ENCODE measurements around the gene STIM2.
"Not testable (repeated sequence)": the region's sequence is repeated elsewhere in the genome, so short reads cannot be mapped to it uniquely, and the experiment has no call there.

STIM2 gene

DNA sequence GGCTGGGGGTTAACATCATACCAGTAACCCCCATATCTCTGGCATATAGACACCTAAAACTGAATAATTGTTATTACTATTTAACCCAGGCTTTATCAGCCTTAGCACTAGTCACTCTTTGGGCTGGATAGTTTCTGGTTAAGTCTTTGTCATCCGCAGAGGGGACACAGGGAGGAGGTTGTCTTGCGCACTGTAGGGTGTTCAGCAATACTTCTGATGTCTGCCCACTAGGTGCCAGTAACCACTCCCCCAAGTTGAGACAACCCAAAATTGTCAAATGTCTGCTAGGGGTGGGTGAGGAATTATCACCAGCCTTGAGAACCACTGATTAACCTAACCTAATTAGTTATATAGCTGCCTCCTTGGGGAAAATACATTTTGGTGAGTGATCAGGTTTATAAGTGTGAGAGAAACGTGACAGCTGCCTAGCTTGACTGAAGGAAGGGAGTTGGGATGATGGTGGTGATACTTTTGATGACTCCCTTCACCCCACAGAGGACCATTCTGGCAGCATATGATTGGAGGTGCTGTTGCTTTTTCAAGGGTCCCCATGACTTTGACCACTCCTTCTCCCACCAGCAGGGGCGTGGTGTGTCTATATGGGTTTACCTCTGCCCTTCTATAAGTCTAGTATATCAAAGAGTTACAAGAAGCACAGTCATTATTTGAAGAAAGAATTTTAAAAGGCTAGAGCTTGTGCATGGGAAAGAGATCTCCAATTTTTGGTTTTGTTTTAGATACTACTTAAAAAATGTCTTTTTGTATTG lies 140.9 kb downstream of the STIM2 start:
- DNase-seq (ENCODE audit: low read depth) = no peak

DNA sequence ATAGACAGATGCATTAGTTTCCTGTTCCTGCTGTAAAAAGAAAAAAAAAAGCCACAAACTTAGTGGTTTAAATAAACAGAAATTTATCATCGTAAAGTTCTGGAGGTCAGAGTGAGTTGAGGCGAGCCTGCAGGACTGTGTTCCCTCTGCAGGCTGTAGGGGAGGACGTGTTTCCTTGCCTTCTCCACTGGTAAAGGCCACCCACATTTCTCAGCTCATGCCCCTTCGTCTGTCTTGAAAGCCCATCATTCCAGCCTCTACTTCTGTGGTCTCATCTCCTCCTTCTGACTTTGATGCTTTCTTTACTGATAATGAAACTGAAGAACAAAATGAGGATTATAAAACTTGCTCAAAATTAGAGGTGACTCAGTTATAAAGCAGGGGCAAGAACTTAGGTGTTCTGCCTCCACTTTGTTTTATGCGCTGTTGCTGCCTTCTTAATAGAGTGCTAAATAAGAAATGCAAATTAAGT lies 143.0 kb downstream of the STIM2 start:
- peak; percentile 58 for DNase-seq (ENCODE audit: low read depth)

DNA sequence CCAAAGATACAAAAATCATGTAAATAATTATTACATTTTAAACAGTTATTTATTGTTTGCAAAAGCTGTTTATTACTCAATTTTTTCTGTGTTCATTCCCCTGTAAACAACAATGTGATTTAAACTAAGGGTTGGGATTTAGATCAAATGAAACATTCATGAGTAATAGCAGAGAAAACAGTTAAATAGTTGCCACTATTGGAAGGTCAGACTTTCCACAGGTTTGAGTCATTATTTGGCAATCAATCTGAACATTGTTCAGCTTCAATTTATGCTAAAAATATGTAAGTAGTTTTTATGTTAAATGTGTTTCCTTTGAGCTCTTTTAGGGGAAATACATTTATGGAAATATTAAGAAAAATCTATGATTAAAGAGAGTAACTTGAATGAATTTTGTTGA lies 144.9 kb downstream of the STIM2 start:
- DNase-seq (ENCODE audit: low read depth) = peak; percentile 85

DNA sequence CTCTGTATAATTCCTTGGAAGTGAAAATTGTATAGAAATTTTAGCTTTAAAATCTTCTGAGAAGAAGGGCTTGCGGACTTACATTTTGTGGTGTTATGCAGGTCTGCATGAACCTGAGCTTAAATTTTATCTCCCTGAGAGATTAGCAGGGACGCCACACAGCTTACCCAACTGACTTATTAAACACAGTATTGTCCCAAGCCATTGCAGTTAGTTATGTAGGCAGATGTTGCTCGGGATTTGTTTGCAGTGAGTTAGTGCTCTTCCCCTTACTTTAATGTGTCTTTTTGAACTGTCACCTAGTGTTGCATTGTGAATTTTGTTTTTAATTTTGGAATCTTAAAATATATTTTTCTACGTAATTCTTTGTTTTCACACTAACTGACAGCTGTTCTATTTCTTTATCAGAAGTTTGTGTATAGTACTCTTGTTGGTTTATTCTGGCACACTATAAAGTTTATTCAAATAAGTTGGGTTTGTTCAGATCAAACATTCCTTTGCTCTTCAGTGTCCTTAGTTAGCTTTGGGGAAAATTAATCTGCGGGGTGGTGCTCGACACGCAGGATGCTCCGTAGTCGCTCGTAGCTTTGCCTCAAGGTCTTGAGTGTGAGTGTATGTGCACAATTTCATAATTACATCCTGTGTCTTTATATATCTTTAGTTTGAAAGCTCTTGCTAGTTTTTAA lies 145.4 kb downstream of the STIM2 start:
- DNase-seq (ENCODE audit: low read depth) = peak; percentile 24

DNA sequence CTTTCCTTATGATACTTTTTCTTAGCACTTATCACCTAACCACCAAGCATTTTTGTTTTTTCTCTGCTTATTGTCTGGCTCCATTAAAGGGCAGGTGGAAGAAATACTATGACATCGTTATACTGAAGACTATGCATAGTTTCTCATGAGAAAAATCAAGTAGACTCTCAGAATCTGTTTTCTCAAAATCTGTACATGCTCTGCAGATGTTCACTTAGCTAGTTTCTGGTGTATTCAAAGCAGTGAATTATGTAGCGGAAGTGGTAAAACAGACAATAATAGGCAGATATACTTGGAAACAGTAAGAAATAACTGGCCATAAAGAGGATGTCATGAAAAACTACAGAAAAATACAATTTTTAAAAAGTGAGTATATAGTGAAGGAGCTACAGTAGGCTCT lies 146.0 kb downstream of the STIM2 start:
- no peak for DNase-seq (ENCODE audit: low read depth)

DNA sequence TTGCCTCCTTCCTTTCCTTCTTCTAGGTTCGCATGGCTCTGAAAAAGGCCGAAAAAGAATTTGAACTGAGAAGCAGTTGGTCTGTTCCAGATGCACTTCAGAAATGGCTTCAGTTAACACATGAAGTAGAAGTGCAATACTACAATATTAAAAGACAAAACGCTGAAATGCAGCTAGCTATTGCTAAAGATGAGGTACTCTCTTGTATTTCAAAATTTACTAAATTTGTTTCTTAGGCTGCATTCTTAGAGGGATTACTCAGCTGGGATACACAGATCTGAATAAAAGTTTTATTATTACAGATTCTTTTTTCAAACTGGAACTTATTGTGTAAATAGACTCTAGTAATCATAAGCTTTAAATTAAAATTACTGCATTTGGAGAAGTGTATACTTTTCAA lies 146.9 kb downstream of the STIM2 start:
- DNase-seq (ENCODE audit: low read depth) = peak; percentile 20

DNA sequence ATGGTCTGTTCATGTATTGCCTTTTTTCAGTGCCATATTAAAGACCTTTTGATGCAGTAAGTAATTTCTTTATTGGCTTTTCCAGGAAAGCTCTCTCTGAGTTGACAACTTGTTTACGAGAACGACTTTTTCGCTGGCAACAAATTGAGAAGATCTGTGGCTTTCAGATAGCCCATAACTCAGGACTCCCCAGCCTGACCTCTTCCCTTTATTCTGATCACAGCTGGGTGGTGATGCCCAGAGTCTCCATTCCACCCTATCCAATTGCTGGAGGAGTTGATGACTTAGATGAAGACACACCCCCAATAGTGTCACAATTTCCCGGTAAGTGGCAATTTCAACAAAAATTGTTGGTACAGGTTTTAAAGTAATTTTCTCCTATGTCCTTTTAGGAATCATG lies 148.0 kb downstream of the STIM2 start:
- no peak for DNase-seq (ENCODE audit: low read depth)

DNA sequence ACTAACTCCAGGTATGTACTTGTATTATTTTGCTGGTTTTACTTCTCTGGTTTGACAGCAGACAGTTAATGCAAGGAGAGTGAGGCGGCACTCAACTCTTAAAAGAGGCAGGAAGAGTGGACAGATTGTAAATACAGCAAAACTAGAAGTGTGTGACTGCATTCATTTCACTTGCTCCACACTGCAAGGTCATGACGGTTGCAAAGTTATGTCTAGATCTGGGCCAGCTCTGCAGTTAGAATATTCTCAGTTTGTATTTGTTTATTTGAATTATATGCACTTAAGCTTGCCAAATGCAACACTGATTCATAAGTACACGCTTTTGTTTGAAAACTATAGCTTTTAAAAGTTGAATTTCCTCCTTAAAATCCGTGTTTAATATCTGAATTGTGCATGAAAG lies 148.9 kb downstream of the STIM2 start:
- DNase-seq (ENCODE audit: low read depth) = no peak

DNA sequence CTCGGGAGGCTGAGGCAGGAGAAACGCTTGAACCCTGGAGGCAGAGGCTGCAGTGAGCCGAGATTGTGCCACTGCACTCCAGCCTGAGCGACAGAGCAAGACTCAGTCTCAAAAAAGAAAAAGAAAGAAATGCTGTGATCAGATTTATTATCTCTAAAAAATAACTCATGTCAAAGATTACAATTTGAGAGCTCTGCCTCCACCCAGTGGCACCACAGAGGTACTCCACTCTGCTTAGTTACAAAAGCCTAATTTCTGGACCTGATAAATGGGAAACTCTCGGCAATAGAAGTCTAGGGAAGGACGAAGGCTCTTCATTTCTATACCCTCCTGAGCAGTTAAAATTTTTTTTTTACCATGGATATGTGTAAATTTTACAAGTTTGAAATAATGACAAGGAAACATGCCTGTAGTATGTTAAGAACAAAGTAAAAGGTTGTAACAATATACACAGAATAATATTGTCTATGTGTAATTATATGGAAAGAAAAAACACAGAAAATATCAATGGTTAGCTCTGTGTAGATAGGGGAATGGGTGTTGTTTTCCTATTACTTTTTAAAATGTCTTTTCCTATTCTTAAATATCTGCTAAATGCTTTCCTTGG lies 149.8 kb downstream of the STIM2 start:
- peak; percentile 76 for DNase-seq (ENCODE audit: low read depth)

DNA sequence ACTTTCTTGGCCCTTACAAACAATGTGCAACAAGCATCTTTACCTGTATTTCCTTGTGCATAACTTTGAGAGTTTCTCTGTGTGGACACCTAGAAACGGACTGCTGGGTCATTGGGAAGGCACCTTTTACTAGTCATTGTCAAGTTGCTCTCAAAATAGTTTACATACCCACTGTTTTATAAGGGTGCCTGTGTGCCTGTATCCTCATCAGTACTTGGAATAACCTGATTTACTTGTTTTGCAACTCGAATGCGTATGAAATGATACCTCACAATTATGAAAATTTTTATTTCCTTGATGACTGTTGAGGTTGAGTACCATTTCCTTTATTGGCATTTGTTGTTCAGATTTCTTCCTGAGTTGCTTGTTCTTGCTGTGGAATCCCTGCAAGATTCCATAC lies 150.8 kb downstream of the STIM2 start:
- DNase-seq (ENCODE audit: low read depth) = no peak

DNA sequence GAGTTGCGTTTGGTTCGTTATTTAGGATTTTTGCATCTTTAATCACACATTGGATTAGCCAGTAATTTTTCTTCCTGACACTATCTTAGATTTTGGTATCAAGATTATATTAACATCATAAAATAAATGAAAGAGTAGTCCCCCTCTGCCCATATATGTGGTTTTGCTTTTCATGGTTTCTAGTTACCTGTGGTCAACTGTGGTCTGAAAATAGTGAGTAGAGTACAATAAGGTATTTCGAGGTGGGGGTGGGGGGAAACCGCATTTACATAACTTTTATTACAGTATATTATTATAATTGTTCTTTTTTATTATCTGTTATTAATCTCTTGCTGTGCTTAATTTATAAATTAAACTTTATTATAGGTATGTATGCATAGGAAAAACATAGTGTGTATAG lies 152.4 kb downstream of the STIM2 start:
- no peak for DNase-seq (ENCODE audit: low read depth)

DNA sequence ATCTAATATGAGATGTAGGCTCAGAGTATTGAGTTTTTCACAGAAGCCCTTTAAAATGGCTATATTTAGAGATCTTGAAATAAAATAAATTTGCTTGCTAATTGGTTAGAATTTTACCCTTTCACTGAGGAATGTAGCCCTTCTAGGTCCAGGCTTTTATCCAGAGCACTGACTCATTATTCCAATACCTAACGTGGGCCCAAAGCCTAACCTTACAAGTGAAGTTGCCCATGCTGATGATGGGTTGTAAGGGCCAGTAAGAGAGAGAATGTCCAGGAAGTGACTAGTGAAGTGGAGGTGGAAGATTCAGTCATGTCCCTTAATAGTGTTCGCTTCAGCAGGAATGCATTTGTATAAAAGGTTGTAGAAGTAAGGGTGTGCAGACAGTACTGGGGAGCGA lies 155.9 kb downstream of the STIM2 start:
- DNase-seq (ENCODE audit: low read depth) = no peak

DNA sequence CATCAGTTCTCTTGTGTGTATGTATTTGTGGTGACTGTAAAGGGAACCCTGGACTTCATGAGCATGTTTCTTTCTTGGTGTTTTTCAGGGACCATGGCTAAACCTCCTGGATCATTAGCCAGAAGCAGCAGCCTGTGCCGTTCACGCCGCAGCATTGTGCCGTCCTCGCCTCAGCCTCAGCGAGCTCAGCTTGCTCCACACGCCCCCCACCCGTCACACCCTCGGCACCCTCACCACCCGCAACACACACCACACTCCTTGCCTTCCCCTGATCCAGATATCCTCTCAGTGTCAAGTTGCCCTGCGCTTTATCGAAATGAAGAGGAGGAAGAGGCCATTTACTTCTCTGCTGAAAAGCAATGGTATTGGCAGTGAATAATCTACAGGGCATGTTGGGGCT lies 157.0 kb downstream of the STIM2 start:
- DNase-seq (ENCODE audit: low read depth) = no peak

DNA sequence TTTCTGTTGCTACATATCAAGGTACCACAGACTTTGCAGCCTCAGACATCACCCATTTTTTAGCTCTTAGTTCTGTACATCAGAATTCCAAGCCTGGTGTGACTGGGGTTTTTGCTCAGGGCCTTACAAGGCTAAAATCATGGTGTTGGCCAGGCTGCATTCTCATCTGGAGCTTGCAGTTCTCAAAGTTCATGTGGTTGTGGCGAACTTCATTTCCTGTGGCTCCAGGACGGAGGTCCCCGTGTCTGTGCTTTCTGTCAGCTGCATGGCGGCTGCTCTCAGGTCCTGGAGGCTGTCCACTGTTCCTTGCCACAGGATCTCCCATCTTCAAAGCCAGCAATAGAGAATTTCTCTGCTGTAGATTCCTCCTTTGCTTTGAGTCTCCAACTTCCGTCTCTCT lies 157.4 kb downstream of the STIM2 start:
- no peak for DNase-seq (ENCODE audit: low read depth)

DNA sequence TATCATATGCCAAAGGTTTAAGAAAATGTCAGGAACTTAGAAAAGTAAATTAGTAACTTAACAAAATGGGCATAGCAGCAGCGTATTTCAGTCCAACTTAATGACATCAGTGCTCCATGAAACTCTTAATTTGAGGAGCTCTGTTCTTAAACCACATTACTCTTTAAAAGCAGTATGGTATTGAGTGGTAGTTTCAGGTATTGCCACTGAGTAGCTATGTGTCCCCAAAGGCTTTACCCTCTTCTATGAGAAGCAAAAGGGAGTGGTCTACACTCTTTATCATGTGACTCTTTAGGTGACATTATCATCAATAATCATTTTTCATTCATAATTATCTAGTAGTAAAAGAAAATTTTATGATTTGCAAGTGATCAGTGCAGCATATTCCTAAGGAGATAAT lies 158.3 kb downstream of the STIM2 start:
- no peak for DNase-seq (ENCODE audit: low read depth)

DNA sequence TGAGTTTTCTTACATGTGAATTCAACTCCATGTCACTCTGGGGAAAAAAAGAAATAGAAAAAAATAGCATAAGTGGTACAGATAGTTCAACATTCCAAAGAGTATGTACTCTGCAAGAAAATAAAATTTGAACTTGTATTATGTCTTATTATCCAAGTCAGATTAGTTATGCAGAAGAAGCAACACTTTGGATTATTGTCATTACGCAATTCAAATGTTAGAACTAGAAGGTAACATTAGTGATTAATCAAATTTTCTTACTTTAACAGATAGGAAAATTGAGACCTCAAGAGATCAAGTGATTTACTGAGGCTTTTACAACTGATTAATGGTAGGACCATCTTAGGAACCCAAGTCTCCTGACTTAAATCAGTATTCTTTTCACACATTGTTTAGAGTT lies 159.1 kb downstream of the STIM2 start:
- no peak for DNase-seq (ENCODE audit: low read depth)

DNA sequence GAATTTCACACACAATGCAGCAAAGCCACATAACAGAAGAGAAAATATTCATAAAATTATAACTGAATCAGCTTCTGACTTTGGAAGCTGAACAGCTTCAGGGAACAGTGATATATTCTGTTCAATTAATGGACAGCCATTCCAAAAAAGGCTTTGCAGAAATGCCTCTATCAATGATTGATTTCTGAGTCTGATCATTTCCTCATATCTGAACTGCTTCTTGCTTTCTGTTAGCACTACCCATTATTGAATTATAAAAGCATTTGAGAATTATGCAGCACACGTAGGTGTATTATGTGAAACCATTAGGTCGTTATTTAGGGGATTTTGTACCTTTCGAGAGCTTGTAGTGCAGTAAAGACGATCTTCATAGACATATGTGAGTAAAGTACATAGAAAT lies 159.6 kb downstream of the STIM2 start:
- DNase-seq (ENCODE audit: low read depth) = no peak

DNA sequence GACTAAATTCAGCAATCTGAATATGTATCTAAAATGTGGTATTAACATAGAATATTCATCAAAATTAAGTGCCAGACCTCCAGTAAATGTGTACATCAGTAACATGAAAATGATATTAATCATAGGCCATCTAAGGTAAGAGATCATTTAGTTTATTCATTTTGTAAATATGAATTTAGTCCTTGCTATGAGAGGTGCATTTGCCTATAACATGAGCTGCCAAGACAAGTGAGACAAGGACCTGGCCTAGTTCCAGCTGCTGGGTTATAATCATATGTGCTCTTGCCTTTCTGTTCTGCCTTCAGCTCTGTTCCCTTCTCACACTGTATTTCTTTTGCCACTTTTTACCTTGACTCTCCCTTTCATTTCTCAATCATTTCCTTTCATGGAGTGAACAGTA lies 160.0 kb downstream of the STIM2 start:
- DNase-seq (ENCODE audit: low read depth) = no peak

DNA sequence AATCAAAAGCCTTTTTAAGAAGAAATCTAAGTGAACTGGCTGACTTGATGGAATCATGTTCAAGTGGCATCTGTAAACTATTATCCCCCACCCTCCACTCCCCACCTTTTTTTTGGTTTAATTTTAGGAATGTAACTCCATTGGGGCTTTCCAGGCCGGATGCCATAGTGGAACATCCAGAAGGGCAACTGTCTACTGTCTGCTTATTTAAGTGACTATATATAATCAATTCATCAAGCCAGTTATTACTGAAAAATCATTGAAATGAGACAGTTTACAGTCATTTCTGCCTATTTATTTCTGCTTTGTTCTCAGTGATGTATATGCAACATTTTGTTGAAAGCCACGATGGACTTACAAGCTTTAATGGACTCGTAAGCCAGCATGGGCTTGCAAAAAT lies 162.3 kb downstream of the STIM2 start:
- DNase-seq (ENCODE audit: low read depth) = no peak

DNA sequence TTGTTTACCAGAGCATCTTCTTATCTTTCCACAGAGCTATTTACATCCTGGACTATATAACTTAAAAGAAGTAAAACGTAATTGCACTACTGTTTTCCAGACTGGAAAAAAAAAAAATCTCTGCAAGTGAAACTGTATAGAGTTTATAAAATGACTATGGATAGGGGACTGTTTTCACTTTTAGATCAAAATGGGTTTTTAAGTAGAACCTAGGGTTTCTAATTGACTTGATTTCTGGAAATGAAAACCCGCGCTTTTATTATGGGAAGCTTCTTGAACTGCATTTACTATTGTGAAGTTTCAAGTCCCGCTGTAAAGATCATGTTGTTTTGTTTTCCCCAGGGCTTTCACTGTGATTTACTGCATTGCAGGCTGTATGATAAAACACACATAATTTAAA lies 162.7 kb downstream of the STIM2 start:
- DNase-seq (ENCODE audit: low read depth) = no peak

DNA sequence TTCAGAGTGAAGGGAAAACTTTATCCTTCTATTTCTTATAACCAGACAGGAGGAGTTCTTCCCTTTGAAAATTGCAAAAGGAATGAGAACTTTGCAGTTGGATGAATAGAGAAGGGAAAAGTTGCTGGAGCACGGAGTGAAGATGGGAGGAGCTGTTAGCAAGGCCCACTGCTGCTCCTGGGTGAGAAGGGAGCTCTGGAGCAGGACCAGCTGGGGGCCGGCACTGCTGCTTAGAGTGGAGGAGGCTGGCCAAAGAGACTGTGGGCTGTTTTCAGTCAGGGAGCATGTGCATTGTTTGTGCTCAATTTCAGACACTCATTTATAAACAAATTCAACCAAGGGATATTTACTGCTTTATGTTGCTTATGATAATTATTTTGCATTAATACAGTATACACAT lies 164.2 kb downstream of the STIM2 start:
- DNase-seq (ENCODE audit: low read depth) = no peak

DNA sequence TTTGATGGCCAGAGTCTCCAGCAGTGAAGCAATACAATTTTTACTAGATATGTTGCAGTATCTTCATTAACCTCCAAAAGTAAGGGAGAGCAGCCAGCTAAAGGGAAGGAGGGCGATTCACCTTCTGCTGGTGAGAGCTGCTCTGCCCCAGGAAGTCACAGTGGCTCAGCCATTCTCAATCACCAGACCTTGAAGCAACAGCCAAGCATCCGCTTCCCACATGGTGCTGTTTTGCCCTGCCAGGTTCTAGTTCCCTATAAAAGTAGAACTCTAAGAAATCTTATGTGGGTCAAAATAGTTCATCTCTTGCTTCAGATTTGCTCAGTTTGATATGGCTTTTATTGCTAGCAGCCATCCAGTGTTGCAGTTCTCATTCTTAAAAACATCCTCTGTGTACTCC lies 166.8 kb downstream of the STIM2 start:
- no peak for DNase-seq (ENCODE audit: low read depth)

DNA sequence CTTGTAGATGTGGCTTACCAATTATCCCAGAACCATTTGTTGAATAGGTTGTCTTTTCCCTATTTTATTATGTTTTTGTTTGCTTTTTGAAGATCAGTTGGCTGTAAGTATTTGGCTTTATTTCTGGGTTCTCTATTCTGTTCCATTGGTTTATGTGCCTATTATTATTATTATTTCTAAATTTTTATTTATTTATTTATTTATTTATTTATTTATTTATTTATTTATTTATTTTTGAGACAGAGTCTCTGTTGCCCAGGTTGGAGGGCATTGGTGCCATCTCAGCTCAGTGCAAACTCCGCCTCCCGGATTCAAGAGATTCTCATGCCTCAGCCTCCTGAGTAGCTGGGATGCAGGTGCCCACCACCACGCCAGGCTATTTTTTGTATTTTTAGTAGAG lies 174.5 kb downstream of the STIM2 start:
- not testable (repeated sequence) for DNase-seq (ENCODE audit: low read depth)
